HepG2 (cell line): ENCODE data around the gene NHERF2. TPM values are rescaled to one million over a fixed set of nuclear protein-coding genes. Genes with fewer than 3 reads are reported as not detected.

Source experiments
- ARNT2 ChIP-seq: sonication (generic); formaldehyde crosslinking; IDR thresholded peaks from 2 replicates; pipeline ENCODE4 v1.8.0; 2022; ENCODE audit warnings: mild to moderate bottlenecking, low read depth, missing genetic modification reagents, moderate library complexity
- ETV5 ChIP-seq: IDR thresholded peaks from 2 replicates; pipeline ENCODE4 v1.6.1; 2018; ENCODE audit warnings: missing biosample characterization, missing genetic modification reagents, inconsistent platforms, borderline replicate concordance
- FUBP1 ChIP-seq: sonication (generic); formaldehyde crosslinking; IDR thresholded peaks from 2 replicates; pipeline ENCODE4 v1.5.1; 2020; ENCODE audit warnings: missing genetic modification reagents, mild to moderate bottlenecking, borderline replicate concordance
- GRHL1 ChIP-seq: sonication (generic); formaldehyde crosslinking; conservative IDR thresholded peaks from 2 replicates; pipeline ENCODE4 v1.8.0; 2022; ENCODE audit warnings: missing genetic modification reagents
- MAZ ChIP-seq, 2 experiments: sonication (generic) in 1 of 2; formaldehyde crosslinking in 1 of 2; IDR thresholded peaks; 2 replicates each; pipeline versions ENCODE4 v1.5.0 to v1.6.1; 2012 to 2020; ENCODE audit warnings: low read depth in 2 of 2, mild to moderate bottlenecking in 2 of 2, borderline replicate concordance in 1 of 2, improper control_type of control experiment in 1 of 2, low read length in 1 of 2, missing genetic modification reagents in 1 of 2, moderate library complexity in 1 of 2
- NR2F6 ChIP-seq, 2 experiments: IDR thresholded peaks; 2 replicates each; pipeline ENCODE4 v1.6.1; 2016; ENCODE audit warnings: antibody characterized with exemption in 1 of 2, mild to moderate bottlenecking in 1 of 2
- PCBP2 ChIP-seq: fragments of 200-400 bp; formaldehyde crosslinking; optimal IDR thresholded peaks from 2 replicates; pipeline ENCODE3; 2018; ENCODE audit warnings: low read length, low read depth; ENCODE audit not compliant: poor library complexity, severe bottlenecking
- RBM39 ChIP-seq: fragments of 200-400 bp; formaldehyde crosslinking; IDR thresholded peaks from one replicate; pipeline ENCODE4 v1.6.1; 2018; ENCODE audit warnings: antibody characterized with exemption, mild to moderate bottlenecking, low read depth, low read length; ENCODE audit not compliant: poor library complexity, severe bottlenecking
- RELA ChIP-seq: sonication (generic); formaldehyde crosslinking; IDR thresholded peaks from 2 replicates; pipeline ENCODE4 v1.4.0; 2020; ENCODE audit warnings: missing genetic modification reagents
- SAP130 ChIP-seq: IDR thresholded peaks from 2 replicates; pipeline ENCODE4 v1.6.1; 2016; ENCODE audit warnings: low read depth
- SMARCC2 ChIP-seq: fragments of 450-650 bp; IDR thresholded peaks from 2 replicates; pipeline ENCODE4 v1.6.1; 2017; ENCODE audit warnings: antibody characterized with exemption, mild to moderate bottlenecking
- UBTF ChIP-seq: sonication (generic); formaldehyde crosslinking; IDR thresholded peaks from 2 replicates; pipeline ENCODE4 v1.4.0; 2020; ENCODE audit warnings: mild to moderate bottlenecking, missing genetic modification reagents
- USF2 ChIP-seq, 2 experiments: sonication (generic) in 1 of 2; formaldehyde crosslinking in 1 of 2; IDR thresholded peaks; 2 replicates each; pipeline versions ENCODE4 v1.5.1 to v1.6.1; 2011 to 2020; ENCODE audit warnings: borderline replicate concordance in 1 of 2, low read depth in 1 of 2, low read length in 1 of 2, mild to moderate bottlenecking in 1 of 2, missing genetic modification reagents in 1 of 2, moderate library complexity in 1 of 2
- ZNF512 ChIP-seq: sonication (generic); formaldehyde crosslinking; IDR thresholded peaks from 2 replicates; pipeline ENCODE4 v1.4.0; 2020; ENCODE audit warnings: mild to moderate bottlenecking, missing genetic modification reagents
- ZNF530 ChIP-seq: sonication (generic); formaldehyde crosslinking; IDR thresholded peaks from 2 replicates; pipeline ENCODE4 v1.5.0; 2020; ENCODE audit warnings: low read depth, mild to moderate bottlenecking, missing genetic modification reagents
- polyA plus RNA-seq, 8 experiments: library from polyadenylated mRNA; depleted of rRNA in 3 of 8; stranded (reverse) in 7 of 8; unstranded in 1 of 8; fragments of >200 nt; fragmentation: Illumina TruSeq in 4 of 8; extraction: Trizol in 4 of 8; gene quantifications; 2 replicates each; pipeline versions ENCODE4 v1.2.1 to v1.2.3, GENCODE V29; 2011 to 2016; ENCODE audit warnings: low read depth in 4 of 8, missing spikeins in 1 of 8, mixed read lengths in 1 of 8; ENCODE audit not compliant: insufficient read depth in 1 of 8
- total RNA-seq, 5 experiments: library from RNA; depleted of rRNA; stranded (reverse); fragments of >200 nt; fragmentation: Illumina TruSeq; extraction: Trizol; gene quantifications; 2 replicates each; pipeline ENCODE4 v1.2.3, GENCODE V29; 2016; ENCODE audit warnings: low read depth in 1 of 5

NHERF2 gene
- total and polyA plus RNA-seq, 2 of the 13 experiments (the other 11 are each of a cell fraction or from before 2014, with no cell fraction given): 23.7 to 39.3 TPM

- TF ChIP-seq NR2F6 (IDR thresholded peaks at IDR 0.05) (no peak), NR2F6 (CRISPR knock-in tag; IDR thresholded peaks at IDR 0.05) (peak; percentile 14; the same call in 1 of the 2 replicates), UBTF (CRISPR knock-in tag) (peak; percentile 42; the same call in 1 of the 2 replicates), ETV5 (CRISPR knock-in tag) (peak; percentile 64), ARNT2 (CRISPR knock-in tag) (no peak), GRHL1 (CRISPR knock-in tag) (no peak), MAZ (IDR thresholded peaks at IDR 0.05; ENCODE audit: borderline replicate concordance, low read depth, low read length) (0 out of 2 replicates have a peak, but pooled peaks have one; percentile 9), MAZ (CRISPR knock-in tag; IDR thresholded peaks at IDR 0.05; ENCODE audit: low read depth) (no peak), RBM39 (no peak), SAP130 (CRISPR knock-in tag) (peak; percentile 33; the same call in 1 of the 2 replicates), FUBP1 (no peak), ZNF530 (CRISPR knock-in tag) (no peak), RELA (CRISPR knock-in tag) (no peak), ZNF512 (CRISPR knock-in tag) (no peak), USF2 (IDR thresholded peaks at IDR 0.05; ENCODE audit: low read depth, low read length) (no peak), USF2 (CRISPR knock-in tag; IDR thresholded peaks at IDR 0.05; ENCODE audit: borderline replicate concordance) (no peak), SMARCC2 (no peak), PCBP2 (no peak)
Measured at GRCh38 chr16:2024032-2024420, 2.7 kb upstream of the NHERF2 start (continued).
